ENCODE data around the gene SLC26A3.
A peak's percentile ranks its signal among the peaks of the same experiment; 100 is the strongest.

The SLC26A3 gene

GRCh38 chr7:107824858-107825257, 21.8 kb upstream of the SLC26A3 start:
- POLR2A ChIA-PET, result no interaction called here
- TF ChIP-seq CTCF (IDR thresholded peaks at IDR 0.05; ENCODE audit: control extremely low read depth, extremely low read depth, low read depth, missing control alignments), result no peak
- DNase-seq (ENCODE audit: extremely low spot score), result no peak
- CTCF ChIA-PET, result interaction anchor here (0.9 to 1.6 kb wide), 2 partner anchors 15 to 50 kb away, joined by 4 read pairs; no protein-coding TSS in a partner anchor

- no peak for TF ChIP-seq CTCF (IDR thresholded peaks at IDR 0.05; ENCODE audit: control extremely low read depth, extremely low read depth, low read depth, missing control alignments)
- CTCF ChIA-PET, result no interaction called here
- POLR2A ChIA-PET, result no interaction called here
- DNase-seq (ENCODE audit: extremely low spot score), result no peak
Measured at GRCh38 chr7:107818622-107819021, 15.6 kb upstream of the SLC26A3 start.

GRCh38 chr7:107816011-107816566, 13.1 kb upstream of the SLC26A3 start:
- TF ChIP-seq CTCF (IDR thresholded peaks at IDR 0.05; ENCODE audit: control extremely low read depth, extremely low read depth, low read depth, missing control alignments), result no peak
- CTCF ChIA-PET, result interaction anchor here (1.0 to 1.2 kb wide), 2 partner anchors 10 to 11 kb away, joined by 3 to 5 read pairs; no protein-coding TSS in a partner anchor
- POLR2A ChIA-PET, result no interaction called here
- DNase-seq (ENCODE audit: extremely low spot score), result no peak

- ChIA-PET POLR2A (no interaction called here), CTCF (interaction anchor here (1.0 to 1.2 kb wide), 2 partner anchors 10 to 11 kb away, joined by 3 to 5 read pairs; no protein-coding TSS in a partner anchor)
- peak; percentile 16 for DNase-seq (ENCODE audit: extremely low spot score)
- no peak for TF ChIP-seq CTCF (IDR thresholded peaks at IDR 0.05; ENCODE audit: control extremely low read depth, extremely low read depth, low read depth, missing control alignments)
Measured at GRCh38 chr7:107815254-107815882, 12.3 kb upstream of the SLC26A3 start.

GRCh38 chr7:107813524-107813923, 10.5 kb upstream of the SLC26A3 start:
- TF ChIP-seq CTCF (IDR thresholded peaks at IDR 0.05; ENCODE audit: control extremely low read depth, extremely low read depth, low read depth, missing control alignments), result no peak
- POLR2A ChIA-PET, result no interaction called here
- no peak for DNase-seq (ENCODE audit: extremely low spot score)
- CTCF ChIA-PET, result interaction anchor here (0.9 to 1.3 kb wide), 2 partner anchors 8 to 61 kb away, joined by 3 read pairs; no protein-coding TSS in a partner anchor

GRCh38 chr7:107811934-107812333, 8.9 kb upstream of the SLC26A3 start:
- ChIA-PET POLR2A (no interaction called here), CTCF (interaction anchor here (0.6 kb wide), 1 partner anchor 1261 kb away, joined by 3 read pairs; no protein-coding TSS in a partner anchor)
- DNase-seq (ENCODE audit: extremely low spot score), result no peak
- no peak for TF ChIP-seq CTCF (IDR thresholded peaks at IDR 0.05; ENCODE audit: control extremely low read depth, extremely low read depth, low read depth, missing control alignments)

Measured in GM10248 (cell line).